HG02943 (cell line): ENCODE results near the gene TMEM165.
A peak's percentile ranks its signal among the peaks of the same experiment; 100 is the strongest.
"Not testable (repeated sequence)": the region's sequence is repeated elsewhere in the genome, so short reads cannot be mapped to it uniquely, and the experiment has no call there.

Experiments used
- ATAC-seq: cut with Tn5 transposase; IDR thresholded peaks from one replicate; pipeline ENCODE4 v1.9.1; 2021; ENCODE audit warnings: mild to moderate bottlenecking, low read depth, moderate library complexity; ENCODE audit not compliant: unreplicated experiment

The TMEM165 gene, protein sequence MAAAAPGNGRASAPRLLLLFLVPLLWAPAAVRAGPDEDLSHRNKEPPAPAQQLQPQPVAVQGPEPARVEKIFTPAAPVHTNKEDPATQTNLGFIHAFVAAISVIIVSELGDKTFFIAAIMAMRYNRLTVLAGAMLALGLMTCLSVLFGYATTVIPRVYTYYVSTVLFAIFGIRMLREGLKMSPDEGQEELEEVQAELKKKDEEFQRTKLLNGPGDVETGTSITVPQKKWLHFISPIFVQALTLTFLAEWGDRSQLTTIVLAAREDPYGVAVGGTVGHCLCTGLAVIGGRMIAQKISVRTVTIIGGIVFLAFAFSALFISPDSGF

DNA sequence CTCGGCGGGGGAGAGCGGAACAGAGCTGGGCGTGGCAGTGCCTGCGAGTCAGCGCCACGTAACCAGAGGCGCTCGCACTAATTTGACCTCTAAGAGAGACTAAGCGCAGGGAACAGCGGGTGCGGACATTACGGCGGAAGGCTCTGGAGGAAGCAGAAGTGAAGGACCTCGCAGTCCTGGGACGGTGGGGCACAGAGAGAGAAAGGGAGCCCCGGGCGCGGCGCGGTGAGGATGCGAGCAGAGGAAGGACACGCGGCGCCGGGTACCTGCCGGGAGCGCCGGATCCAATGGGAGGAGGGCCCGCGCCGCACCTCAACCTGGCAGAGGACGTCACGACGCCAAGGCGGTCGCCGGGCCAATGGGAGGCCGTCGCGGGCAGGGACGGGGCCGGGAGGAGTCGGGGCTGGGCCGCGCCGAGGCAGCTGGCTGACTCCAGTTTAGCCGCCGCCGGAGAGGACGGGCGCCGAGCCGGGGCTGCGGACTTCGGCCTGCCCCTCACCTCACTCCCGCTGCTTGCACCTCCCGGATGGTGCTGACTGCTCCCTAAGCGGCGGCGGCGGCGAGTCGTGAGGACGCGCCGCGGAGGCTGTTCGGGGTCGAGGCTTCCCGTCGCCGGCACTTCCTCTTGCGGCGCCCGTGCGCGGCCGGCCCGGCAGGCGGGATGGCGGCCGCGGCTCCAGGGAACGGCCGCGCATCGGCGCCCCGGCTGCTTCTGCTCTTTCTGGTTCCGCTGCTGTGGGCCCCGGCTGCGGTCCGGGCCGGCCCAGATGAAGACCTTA lies at the start of gene TMEM165:
TMEM165 (plus strand) TSS at position 429 of the 779 bp plus-strand sequence; CDS start at position 662, 233 bp downstream.
- ATAC-seq: peak; percentile 90

DNA sequence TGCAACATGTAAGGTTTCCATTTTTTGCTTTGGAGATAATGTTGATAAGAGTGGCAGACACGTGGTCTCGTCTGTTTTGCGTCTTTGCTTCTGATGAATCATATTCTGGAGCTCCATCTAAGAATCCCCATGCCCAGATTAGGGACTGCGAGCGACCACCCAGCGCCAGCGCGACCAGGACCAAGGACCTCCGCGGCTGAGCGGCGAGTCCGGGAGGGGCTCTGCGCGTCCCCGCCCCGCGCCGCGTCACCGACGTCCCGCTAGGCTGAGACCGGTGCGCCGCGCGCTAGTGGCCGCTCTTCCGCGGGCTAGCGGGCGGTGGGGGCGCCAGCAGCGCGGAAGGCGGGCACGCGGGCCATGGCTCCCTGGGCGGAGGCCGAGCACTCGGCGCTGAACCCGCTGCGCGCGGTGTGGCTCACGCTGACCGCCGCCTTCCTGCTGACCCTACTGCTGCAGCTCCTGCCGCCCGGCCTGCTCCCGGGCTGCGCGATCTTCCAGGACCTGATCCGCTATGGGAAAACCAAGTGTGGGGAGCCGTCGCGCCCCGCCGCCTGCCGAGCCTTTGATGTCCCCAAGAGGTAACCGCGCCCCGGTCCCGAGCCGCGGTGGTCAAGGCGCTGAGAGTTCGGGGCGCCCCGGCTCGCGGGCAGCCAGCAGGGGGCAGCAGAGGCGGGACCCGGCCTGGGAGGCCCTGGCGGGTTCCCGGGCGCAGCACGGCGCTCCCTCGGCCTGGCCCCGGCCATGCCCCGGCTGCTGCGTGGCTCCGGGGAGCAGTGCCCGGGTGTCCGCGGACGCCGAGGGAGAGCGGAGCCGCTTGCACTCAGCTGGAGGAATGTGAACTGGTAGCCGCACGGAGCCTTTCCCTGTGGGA lies 49.5 kb upstream of the TMEM165 start, which contains the start of gene SRD5A3:
SRD5A3 (plus strand) TSS at position 263 of the 871 bp plus-strand sequence; CDS start at position 358, 95 bp downstream.
- ATAC-seq: peak; percentile 94

DNA sequence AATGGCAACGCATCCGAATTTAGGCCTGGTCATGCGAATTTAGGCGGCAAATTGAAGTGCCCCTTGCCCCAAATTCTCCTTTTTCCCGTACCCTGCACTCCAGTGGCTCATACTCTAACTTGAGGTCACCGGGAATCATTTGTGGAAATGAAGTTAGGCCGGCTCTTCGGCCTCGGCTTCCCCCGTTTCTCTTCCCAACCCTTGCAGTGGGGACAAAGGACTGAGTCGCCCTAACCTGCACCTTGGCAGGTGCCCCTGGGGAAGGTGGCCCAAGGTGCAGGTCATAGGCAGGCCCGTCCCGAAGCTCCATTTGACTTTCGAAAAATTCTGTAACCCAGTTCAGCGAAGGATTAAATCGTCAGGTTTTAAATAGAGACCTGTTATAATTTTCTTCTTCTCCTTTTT lies 48.9 kb upstream of the TMEM165 start:
- peak; percentile 7 for ATAC-seq

DNA sequence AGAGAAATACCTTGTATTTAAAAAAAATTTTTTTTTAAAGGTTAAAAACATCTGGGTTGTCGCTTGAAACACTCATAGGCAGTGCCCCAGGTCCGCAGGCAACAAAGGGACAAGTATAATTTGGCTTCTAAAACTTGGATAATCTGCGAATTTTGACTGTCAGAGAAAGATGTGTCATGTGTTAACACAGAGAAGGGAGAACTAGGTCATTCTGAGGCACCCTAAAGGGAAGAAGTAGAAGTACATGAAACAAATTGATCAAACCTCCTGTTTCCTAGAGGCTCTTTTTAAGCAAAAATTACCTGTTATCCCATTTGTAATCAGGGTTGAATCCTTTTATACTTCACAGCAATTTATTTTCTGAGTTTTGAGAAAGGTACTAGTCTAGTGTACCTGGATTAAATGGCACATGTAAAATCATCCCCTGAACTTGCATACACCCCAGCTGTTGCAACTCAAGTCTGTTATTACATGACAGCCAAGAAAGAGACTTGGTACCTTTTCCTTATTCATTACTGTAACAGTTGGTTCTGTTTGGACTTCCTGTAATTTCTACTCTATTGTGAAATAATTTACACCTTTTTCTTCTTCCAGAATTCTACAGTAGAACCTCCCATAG lies 48.0 kb upstream of the TMEM165 start:
- ATAC-seq: no peak

DNA sequence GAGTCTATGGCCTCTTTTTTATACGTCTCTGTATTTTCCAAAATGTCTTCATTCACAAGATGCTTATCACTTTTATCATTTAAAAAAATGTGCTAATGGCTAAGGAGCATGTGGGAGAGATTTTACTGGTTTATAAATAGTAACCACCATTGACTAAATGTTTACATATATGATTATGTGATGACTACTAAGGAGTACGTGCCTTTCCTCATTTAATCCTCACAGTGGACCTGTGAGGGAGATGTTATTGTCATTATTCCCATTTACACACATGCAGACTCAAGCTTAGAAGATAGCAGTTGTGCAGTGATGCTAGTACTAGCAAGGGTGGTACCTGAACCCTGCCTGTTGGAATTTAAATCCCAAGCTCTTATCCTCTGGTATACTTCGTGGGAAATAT lies 47.3 kb upstream of the TMEM165 start:
- no peak for ATAC-seq

DNA sequence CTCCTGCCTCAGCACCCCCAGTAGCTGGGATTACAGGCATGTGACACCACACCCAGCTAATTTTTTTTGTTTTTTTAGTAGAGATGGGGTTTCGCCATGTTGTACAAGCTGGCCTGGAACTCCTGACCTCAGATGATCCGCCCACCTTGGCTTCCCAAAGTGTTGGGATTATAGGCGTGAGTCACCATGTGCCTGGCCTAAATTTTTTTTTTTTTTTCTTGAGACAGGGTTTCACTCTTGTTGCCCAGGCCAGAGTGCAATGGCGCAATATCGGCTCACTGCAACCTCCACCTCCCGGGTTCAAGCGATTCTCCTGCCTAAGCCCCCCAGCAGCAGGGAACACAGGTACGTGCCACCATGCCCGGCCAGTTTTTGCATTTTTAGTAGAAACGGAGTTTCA lies 44.9 kb upstream of the TMEM165 start:
- ATAC-seq: not testable (repeated sequence)

DNA sequence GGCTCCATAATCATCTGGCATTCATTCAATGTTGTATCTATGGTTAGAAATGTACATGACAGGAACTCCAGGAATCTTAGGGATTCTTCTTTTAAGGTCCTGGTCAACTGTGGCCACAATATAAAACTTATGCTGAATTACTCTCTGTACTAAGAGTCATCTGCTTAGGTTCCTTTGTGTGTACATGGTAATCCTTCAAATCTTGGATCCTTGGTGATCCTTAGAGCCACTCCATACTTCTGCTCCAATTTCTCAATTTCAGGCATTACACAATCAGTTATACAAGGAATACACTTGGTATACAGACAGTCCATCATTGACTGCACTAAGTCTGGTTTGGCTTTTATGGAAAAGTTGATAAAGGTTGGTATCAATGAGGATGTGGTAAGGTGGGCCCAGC lies 43.9 kb upstream of the TMEM165 start:
- ATAC-seq: no peak

DNA sequence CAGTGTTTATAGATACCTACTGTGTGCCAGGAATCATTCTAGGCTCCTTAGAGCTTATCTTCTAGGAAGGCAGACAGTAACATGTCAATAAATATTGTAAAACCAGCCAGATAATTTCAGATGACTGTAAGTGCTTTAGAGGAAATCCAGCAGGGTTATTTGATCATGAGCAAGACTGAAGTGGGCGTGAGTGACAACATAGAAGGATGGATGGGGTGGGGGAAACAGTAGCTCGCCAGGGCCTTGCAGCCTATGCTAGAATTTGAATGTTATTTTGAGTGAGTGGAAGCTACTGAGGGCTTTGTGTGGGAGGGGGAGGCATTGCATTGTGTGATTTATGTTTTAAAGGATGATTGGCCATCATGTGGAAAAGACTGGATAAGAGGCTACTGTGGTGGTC lies 43.0 kb upstream of the TMEM165 start:
- no peak for ATAC-seq

DNA sequence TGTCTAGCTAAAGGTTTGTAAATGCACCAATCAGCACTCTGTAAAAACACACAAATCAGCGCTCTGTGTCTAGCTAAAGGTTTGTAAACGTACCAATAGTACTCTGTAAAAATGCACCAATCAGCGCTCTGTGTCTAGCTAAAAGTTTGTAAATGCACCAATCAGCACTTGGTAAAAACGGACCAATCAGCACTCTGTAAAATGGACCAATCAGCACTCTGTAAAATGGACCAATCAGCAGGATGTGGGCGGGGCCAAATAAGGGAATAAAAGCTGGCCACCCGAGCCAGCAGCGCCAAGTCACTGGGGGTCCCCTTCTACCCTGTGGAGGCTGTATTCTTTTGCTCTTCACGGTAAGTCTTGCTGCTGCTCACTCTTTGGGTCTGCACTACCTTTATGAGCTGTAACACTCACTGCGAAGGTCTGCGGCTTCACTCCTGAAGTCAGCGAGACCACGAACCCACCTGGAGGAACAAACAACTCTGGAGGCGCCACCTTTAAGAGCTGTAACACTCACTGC lies 42.5 kb upstream of the TMEM165 start:
- ATAC-seq: not testable (repeated sequence)

DNA sequence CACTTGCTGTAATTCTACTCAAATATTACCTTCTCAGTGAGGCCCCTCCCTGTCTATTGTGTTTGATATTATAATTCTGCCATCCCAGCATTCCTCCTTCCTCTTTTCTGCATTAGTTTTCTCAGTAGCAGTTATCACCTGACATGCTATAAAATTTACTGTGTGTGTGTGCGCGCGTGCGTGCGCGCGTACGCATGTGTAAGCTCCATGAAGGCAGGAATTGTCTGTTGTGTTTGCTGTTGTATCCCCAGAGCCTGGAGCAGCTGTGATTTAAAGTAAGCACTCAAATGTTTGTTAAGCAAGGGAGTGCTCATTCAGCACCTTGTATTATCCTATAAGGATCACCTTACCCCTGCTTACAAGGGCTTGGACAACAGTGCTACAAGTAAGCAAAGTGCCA lies 41.1 kb upstream of the TMEM165 start:
- no peak for ATAC-seq

DNA sequence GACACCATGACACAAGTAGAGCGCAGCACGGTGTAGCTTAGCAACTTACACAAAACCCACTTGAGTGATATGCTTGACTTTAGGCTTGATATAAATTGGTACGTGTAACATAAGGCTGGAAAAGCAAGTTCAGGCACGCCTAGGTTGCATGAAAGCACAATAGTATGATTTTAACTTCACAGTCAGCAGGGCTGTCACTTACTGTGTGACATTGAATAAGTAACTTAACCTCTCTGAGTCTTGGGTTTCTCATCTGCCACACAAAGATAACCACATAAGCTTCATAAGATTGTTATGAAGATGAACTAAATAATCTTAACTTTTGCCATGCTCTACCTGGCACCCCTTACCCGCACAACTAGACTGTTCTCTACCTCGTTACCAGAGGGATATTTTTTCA lies 40.2 kb upstream of the TMEM165 start:
- no peak for ATAC-seq

DNA sequence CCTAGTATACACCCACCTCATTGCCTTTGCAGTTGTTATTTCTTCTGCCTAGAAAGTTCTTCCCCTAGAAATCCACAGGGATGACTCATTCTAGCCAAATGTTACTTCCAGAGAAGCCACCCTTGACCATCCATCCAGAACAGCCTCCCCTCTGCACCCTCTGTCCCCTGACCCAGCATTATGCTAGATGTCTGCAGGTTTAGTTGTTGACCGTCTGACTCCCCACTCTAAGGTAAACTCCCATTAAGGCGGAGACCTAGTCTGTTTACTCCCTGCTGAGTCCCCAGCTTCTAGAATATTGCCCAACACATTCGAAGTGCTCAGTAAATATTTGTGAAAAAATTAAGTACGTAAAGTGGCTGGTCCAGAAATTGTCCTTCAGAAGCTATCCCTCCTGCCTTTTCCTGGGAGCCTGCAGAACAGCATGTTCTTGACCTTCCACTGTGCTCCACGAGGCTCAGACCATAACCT lies 38.7 kb upstream of the TMEM165 start:
- no peak for ATAC-seq

DNA sequence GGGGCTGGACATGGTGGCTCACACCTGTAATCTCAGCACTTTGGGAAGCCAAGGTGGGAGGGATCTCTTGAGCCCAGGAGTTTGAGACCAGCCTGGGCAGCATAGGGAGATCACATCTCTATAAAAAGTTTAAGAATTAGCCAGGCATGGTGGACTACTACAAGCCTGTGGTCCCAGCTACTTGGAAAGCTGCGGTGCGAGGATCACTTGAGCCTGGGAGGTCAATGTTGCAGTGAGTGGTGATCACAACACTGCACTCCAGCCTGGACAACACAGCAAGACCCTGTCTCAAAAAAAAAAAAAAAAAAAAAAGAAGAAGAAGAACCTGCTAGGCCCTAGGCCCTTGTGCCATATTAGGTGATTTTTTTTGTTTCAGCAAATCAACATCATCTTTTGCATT lies 37.5 kb upstream of the TMEM165 start:
- no peak for ATAC-seq

DNA sequence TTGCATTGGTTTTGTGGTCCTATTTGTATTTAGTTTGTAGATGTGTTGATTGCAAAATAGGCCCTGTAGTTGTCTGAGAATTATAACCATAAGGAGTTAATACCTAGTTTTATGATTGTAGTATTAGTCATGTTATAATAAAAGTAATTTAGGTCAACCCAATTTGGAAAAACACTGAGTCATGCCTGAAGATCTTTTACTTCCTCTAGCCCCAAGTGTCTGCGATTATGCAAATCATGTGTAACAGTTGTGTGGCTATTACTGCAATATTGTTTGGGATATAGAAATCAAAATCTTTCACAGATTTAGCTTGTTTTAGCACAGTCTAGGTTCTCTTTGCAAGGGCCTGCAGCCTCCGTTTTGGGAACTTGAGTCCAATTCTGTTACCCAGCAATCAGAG lies 37.1 kb upstream of the TMEM165 start:
- peak; percentile 66 for ATAC-seq

DNA sequence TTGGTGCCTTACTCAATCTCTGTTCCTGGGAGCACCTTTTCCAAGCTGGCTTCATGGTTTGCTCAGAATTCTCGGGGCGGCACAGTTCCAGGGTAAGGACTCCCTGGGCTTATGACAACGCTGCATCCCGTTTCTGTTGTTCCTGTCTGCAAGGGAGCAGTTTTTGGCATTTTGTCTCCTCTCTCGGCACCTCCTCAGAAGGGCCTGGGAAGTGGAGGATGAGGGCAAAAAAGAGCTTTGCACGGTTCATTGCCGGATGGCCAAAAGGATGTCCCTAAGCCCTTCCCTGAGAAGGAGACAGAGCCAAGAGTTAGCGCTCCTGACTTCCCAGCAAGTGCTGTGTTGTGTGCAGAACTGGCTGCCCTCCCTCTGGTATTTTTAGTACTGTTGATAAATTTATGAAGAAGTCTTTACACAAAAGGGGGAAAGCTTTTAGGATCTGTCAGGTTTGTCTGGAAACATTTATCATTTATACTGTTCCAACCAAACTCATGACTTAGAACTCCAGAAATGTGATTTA lies 36.3 kb upstream of the TMEM165 start:
- ATAC-seq: no peak

DNA sequence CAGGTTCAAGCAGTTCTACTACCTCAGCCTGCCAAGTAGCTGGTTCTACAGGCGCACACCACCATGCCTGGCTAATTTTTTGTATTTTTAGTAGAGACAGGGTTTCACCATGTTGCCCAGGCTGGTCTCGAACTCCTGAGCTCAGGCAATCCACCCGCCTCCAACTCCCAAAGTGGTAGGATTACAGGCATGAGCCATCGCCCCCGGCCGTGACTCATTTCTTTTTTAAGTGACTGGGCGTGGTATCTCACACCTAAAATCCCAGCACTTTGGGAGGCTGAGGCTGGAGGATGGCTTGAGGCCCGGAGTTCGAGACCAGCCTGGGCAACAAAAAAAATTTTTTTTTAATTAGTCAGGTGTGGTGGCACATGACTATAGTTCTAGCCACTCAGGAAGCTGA lies 32.8 kb upstream of the TMEM165 start:
- not testable (repeated sequence) for ATAC-seq

DNA sequence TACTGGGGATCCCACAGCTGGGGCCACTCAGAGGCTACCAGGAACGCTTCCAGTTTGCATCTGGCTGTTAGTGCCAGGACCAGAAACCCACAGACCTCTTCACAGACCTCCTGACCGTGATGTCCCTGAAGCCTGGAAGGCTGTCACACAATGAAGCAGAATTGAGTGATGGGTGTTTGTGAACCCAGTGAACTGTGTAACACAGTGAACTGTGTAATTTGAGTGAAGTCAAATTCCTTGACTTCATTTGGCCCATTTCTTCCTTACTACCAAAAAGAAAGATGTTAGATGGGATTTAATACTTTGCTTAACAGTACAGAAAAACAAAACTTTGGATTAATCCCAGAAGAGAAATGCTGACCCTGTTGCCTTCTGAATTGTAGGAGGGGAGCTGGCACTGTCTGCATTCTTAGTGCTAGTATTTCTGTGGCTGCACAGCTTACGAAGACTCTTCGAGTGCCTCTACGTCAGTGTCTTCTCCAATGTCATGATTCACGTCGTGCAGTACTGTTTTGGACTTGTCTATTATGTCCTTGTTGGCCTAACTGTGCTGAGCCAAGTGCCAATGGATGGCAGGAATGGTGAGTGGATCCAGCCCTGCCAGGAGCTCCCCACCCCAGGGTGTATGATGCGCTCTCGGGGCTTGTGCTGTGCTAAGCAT lies 31.9 kb upstream of the TMEM165 start:
- ATAC-seq: no peak

DNA sequence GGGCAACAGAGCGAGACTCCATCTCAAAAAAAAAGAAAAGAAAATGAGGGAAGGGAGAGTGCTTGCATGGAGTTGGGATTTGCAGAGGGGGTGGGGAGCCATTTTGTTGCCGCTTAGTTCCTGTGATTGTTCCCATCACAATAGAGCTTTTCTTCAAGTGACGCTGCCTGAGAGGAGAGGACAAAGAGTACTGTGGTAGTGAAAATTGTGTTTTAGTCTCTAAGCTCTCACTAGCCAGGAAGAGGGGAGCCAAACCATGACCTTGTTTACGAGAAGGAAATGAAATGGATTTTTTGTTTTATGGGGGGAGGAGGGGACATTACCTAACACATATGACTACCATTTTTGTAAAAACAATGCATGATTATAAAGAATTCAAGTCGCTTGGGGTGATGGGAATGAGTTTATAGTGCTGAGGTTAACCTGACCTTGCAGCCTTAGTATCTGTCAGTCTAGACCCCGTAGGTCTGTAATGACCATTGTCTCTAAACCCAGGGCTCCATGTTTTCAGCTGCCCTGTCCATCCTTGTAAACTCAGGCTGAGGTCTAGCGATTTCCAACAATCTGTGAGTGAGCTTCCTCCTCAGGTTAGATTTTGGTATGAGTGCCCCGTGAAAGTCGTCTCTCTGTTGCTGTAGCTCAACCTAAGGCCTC lies 30.9 kb upstream of the TMEM165 start:
- no peak for ATAC-seq

DNA sequence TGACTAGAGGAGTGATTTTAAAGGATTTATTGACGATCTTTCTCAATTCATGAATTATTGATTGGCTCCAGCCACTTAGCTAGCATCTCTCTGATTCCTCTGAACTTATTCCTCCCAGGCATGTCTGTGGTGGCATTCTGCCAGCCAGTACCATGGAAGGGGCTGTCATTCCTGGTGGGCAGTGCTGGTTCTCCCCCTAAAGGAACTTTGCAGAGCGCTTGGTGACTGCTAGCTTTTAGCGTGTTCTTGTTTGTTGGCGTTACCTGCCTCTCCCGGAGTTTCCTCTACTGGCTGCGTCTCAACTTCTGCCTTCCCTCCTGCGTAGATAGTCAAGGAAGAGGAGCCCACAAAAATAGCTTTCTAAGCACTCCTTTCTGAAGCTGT lies 30.4 kb upstream of the TMEM165 start:
- no peak for ATAC-seq
